Aorta (tissue), 5 donors: Measurements from ENCODE around the gene BUB1. TPM values are rescaled to one million over a fixed set of nuclear protein-coding genes. Genes with fewer than 3 reads are reported as not detected.
A peak's percentile ranks its signal among the peaks of the same experiment; 100 is the strongest.

Experiments
- ATAC-seq: fragments of 200-7000 bp; cut with Tn5 transposase; one replicate; pipeline ENCODE4 v1.9.1; 2022; ENCODE audit warnings: moderate library complexity; ENCODE audit not compliant: low FRiP score
- DNase-seq, 2 donors: peaks; one replicate each; pipeline ENCODE4 v3.0.0-alpha.2; 2020
- H3K27ac ChIP-seq, 2 donors: one replicate each; pipeline ENCODE4 v1.5.1; 2013; ENCODE audit warnings: low read length in 2 of 2, mild to moderate bottlenecking in 2 of 2, moderate library complexity in 2 of 2, control low read depth in 1 of 2, inconsistent platforms in 1 of 2, low read depth in 1 of 2
- H3K27me3 ChIP-seq, 2 donors: one replicate each; pipeline ENCODE4 v1.6.1; 2013; ENCODE audit warnings: control low read depth in 1 of 2, low read length in 1 of 2, mild to moderate bottlenecking in 1 of 2, moderate library complexity in 1 of 2; ENCODE audit not compliant: insufficient read depth in 2 of 2, control insufficient read depth in 1 of 2
- H3K36me3 ChIP-seq, 2 donors: one replicate each; pipeline ENCODE4 v1.6.1; 2013; ENCODE audit warnings: control low read depth in 1 of 2, low read length in 1 of 2, mild to moderate bottlenecking in 1 of 2; ENCODE audit not compliant: insufficient read depth in 2 of 2, control insufficient read depth in 1 of 2
- H3K4me1 ChIP-seq, 2 donors: one replicate each; pipeline ENCODE4 v1.6.1; 2013; ENCODE audit warnings: low read length in 2 of 2, control low read depth in 1 of 2, mild to moderate bottlenecking in 1 of 2, moderate library complexity in 1 of 2; ENCODE audit not compliant: insufficient read depth in 2 of 2, control insufficient read depth in 1 of 2
- H3K4me3 ChIP-seq, 2 donors: one replicate each; pipeline ENCODE4 v1.5.1; 2013; ENCODE audit warnings: low read length in 2 of 2, control low read depth in 1 of 2, mild to moderate bottlenecking in 1 of 2
- H3K9me3 ChIP-seq: one replicate; pipeline ENCODE4 v1.6.1; 2013; ENCODE audit warnings: mild to moderate bottlenecking, low read length; ENCODE audit not compliant: control insufficient read depth
- WGBS, 2 donors: extraction: QIAGEN DNeasy Blood & Tissue Kit; methylation state at CpG; one replicate each; pipeline ENCODE4 v1.1.7; 2013; 5-methylcytosine and 5-hydroxymethylcytosine counted together
- intact Hi-C, 2 donors: fragments of 100-400 bp; cut with DNase I; formaldehyde crosslinking; loops; one replicate each; pipeline versions ENCODE4 v1.14.2 to v1.15.0; 2022
- polyA plus RNA-seq, 2 donors: library from polyadenylated mRNA; stranded (reverse); fragments of 200-250 nt; gene quantifications; one replicate each; pipeline ENCODE4 v1.2.3, GENCODE V29; 2013
- total RNA-seq, 2 donors: library from RNA; stranded (reverse); fragmentation: NEBNext Ultra II Directional; extraction: Animal tissue kit (Norgen Biotek cat#: 25700); gene quantifications; one replicate each; pipeline ENCODE4 v1.2.1, GENCODE V29; 2021
- donor health status: healthy with polysubstance abuse.
- donor health status: Bipolar disorder and iron deficiency.
- donor health status: DM: no; HTN: no; CAD: no.
- donor health status: DM: no; HTN: no; CAD: no.
- donor health status: DM: yes; HTN: yes; CAD: no.

BUB1 gene
- total and polyA plus RNA-seq, 4 donors = 0.38 to 2.5 (median 0.84) TPM; not detected in 1

DNA sequence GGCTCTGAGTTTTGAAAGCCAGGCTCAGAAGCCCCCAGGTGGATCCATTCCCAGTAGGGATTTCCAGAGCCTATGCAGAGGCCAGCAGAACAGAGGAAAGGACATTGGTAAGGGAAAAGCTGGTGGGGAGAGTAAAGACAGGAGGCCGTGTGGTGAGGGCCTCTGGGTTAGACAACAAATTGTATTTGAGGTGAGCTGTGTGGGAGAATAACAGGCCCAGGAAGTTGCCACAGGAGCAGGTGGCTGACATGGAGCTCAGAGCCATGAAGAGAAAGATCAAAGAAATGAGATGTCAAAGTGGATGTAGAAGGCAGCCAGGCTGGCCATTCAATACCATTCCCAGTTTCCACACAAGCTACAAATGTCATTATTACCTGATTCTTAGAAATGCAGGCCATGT is 8.8 kb downstream of the BUB1 start:
- intact Hi-C loops = no loop called here
- Histone ChIP-seq H3K27ac (no peak overlapping the region), H3K9me3 (no peaks in the 10 kb centered on the region), H3K4me3 (no peak overlapping the region), H3K27me3 (no peaks in the 10 kb centered on the region), H3K36me3 (no peaks in the 10 kb centered on the region), H3K4me1 (no peaks in the 10 kb centered on the region)
- 91 to 100% methylated on average over 1 of the region's 1 CpG for WGBS, 2 donors
- DNase-seq (no peak), ATAC-seq (no peak)

DNA sequence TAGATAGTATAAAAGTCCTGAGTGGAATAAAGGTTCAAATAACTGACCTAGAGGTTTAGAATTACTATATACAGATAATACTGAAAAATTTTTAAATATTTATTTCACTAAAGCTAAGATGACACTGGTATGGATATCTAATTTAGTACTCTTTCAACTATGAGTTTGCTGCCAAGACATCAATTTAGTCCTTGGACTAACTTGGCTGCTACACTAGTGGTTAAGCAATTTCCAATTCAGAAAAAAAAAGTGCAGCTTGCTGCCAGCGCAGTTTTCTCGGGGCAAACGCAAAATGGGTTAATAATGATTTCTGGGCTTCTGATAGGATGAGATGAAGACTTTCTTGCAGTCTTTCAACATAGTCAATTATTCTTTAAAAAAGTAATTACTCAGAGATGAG is 10.8 kb downstream of the BUB1 start:
- no peaks in the 10 kb centered on the region for H3K4me1 ChIP-seq

DNA sequence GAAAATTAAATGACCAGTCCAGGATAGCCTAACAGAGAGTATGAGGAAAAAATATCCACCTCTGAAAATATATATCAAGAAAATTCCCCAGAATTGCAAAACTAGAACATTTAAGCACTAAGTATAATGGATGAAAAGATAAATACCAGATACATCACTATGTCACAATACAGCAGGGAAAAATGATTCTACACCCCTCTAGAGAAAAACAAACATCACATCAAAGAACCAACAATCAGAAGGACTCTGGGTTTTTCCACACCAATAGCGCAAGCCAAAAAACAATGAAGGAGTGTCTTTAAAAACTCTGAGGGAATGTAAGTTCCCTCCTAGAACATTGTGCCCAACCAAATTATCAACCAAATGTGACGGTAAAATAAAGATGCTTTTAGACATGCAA is 13.7 kb downstream of the BUB1 start:
- WGBS, 2 donors = 89 to 93% methylated on average over 2 of the region's 2 CpGs
- H3K27me3 ChIP-seq = no peaks in the 10 kb centered on the region
- no peaks in the 10 kb centered on the region for H3K4me1 ChIP-seq
- intact Hi-C loops = loop anchor here in 1 of 2 donors (5.0 kb wide), 1 partner anchor 88 kb away; no protein-coding TSS in a partner anchor
- H3K36me3 ChIP-seq = no peaks in the 10 kb centered on the region
- H3K4me3 ChIP-seq = no peak overlapping the region
- H3K9me3 ChIP-seq = no peaks in the 10 kb centered on the region
- no peak overlapping the region for H3K27ac ChIP-seq
- ATAC-seq (no peak), DNase-seq (no peak)

More for the DNA sequence above, 10.8 kb downstream of the BUB1 start:
- WGBS, 2 donors = 29 to 36% methylated on average over 3 of the region's 3 CpGs
- DNase-seq = no peak
- no peaks in the 10 kb centered on the region for H3K9me3 ChIP-seq
- no peak overlapping the region for H3K4me3 ChIP-seq
- no peaks in the 10 kb centered on the region for H3K36me3 ChIP-seq
- no peak for ATAC-seq
- H3K27me3 ChIP-seq = no peaks in the 10 kb centered on the region
- no peak overlapping the region for H3K27ac ChIP-seq
- intact Hi-C loops = no loop called here

DNA sequence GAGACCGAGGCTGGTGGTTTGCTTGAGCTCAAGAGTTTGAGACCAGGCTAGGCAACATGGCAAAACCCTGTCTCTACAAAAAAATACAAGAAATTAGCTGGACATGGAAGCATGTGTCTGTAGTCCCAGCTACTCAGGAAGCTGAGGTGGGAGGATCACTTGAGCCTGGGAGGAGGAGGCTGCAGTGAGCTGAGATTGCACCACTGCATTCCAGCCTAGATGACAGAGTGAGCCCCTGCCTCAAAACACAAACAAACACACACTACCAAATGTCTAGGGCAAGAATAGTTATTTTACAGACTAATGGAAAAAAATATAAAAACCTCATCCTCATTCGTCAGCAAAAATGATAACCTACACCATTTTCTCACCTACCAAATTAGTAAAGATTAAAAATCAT is 15.3 kb downstream of the BUB1 start:
- Histone ChIP-seq H3K27ac (no peak overlapping the region), H3K4me1 (no peaks in the 10 kb centered on the region), H3K9me3 (no peaks in the 10 kb centered on the region), H3K27me3 (no peaks in the 10 kb centered on the region), H3K4me3 (no peak overlapping the region), H3K36me3 (no peaks in the 10 kb centered on the region)
- no peak for DNase-seq
- 91 to 99% methylated on average over 2 of the region's 2 CpGs for WGBS, 2 donors
- intact Hi-C loops = loop anchor here in 1 of 2 donors (5.0 kb wide), 1 partner anchor 90 kb away; no protein-coding TSS in a partner anchor
- ATAC-seq = no peak

DNA sequence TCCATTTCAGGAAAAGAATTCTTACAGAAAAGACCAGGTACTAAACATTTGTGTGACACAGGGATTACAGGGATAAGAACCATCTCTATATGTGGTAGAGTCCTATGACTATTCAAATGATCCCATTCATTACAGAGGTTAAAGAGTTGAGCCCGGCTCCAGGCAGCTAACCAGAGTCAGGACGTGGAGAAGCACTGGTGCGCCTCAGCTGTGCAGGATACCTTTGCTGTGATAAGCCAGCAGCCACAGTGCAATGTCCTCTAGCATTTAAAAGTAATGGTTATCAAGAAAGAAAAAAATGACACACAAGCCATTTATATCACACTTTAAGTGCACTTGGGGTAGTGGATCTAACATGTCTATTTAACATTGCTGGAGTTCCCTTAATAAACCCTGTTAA is 17.3 kb downstream of the BUB1 start:
- ATAC-seq = no peak
- H3K4me3 ChIP-seq = no peak overlapping the region
- H3K27me3 ChIP-seq = no peaks in the 10 kb centered on the region
- no peaks in the 10 kb centered on the region for H3K4me1 ChIP-seq
- no peak for DNase-seq
- WGBS, 2 donors = 93 to 94% methylated on average over 3 of the region's 3 CpGs
- H3K36me3 ChIP-seq = no peaks in the 10 kb centered on the region
- no peak overlapping the region for H3K27ac ChIP-seq
- intact Hi-C loops = loop anchor here in 1 of 2 donors (5.0 kb wide), 1 partner anchor 92 kb away; no protein-coding TSS in a partner anchor
- H3K9me3 ChIP-seq = no peaks in the 10 kb centered on the region

DNA sequence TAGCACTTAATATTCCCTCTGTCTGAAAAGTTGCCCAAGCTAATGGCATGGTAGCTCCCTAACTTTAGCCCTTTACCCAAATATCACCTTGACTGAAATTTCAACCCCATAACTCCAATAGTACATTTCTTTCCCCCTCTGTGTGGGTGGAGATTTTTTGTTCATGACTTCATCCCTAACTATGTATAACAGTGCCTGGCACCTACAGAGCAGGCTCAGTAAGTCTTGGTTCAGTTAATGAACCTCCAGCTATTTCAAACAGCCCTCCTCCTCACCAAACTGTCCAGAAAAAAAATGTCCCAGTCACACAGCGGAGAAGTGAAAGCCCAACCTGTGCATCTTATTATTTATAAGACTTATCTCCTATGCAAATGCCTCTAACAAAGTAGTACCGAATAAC is 18.6 kb downstream of the BUB1 start:
- 55 to 59% methylated on average over 2 of the region's 2 CpGs for WGBS, 2 donors

DNA sequence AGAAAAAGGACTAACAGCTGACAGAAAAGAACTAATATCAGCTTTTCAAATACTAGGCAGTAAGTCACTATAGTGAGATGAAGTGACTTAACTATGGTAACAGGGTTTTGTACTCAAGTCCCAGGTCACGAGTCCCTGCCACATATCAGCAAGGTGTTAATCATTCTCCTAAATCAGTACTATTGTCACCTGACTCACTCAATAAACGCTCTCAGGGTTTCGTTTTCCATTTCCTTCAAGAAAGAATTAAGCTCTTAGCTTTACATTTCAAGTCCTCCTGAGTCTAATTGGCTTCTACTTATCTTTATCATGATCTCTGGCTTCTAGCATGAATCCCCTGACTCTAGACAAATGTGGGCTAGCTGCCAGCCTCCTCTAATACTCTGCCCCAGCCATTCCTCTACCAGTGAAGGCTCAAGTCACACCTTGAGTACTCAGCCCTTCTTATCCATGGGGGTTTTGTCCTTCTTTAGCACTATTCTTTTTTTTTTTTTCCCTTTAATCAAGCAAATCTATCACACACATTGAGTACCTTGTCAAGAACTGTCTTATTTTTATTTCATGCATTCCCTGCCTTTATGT is 20.0 kb downstream of the BUB1 start:
- H3K9me3 ChIP-seq = no peaks in the 10 kb centered on the region
- no peak for ATAC-seq
- no peak overlapping the region for H3K4me3 ChIP-seq
- DNase-seq = no peak
- no peaks in the 10 kb centered on the region for H3K27me3 ChIP-seq
- intact Hi-C loops = no loop called here
- H3K36me3 ChIP-seq = no peaks in the 10 kb centered on the region
- 65 to 69% methylated on average over 3 of the region's 3 CpGs for WGBS, 2 donors
- no peaks in the 10 kb centered on the region for H3K4me1 ChIP-seq
- H3K27ac ChIP-seq = no peak overlapping the region

More for the DNA sequence above, 18.6 kb downstream of the BUB1 start:
- Histone ChIP-seq H3K27me3 (no peaks in the 10 kb centered on the region), H3K4me3 (no peak overlapping the region), H3K36me3 (no peaks in the 10 kb centered on the region), H3K4me1 (no peaks in the 10 kb centered on the region), H3K27ac (peak overlapping the region in 1 of 2 donors; percentile 25), H3K9me3 (no peaks in the 10 kb centered on the region)
- intact Hi-C loops = no loop called here
- ATAC-seq (no peak), DNase-seq (no peak)

DNA sequence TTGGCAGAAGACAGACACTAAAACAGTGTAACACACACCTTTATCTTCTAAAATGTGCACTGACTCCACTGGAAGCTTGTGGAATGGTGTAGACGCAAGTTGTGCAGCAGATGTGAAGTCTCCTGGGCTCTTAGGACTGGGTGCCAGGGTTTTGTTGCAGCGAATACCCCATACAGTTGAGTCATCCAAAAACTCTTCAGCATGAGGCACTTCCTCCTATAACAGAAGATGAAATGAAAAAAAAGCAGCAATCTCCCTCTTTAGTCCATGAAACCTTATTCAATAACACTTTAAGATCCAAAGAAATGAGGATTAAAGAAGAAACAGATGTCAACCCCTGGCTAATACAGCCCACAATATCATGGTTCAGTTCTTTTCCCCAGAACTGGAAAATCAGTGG is 22.2 kb downstream of the BUB1 start:
- intact Hi-C loops = no loop called here
- Histone ChIP-seq H3K9me3 (no peaks in the 10 kb centered on the region), H3K4me1 (no peaks in the 10 kb centered on the region), H3K4me3 (no peak overlapping the region), H3K36me3 (no peaks in the 10 kb centered on the region), H3K27me3 (no peaks in the 10 kb centered on the region), H3K27ac (no peak overlapping the region)
- DNase-seq (no peak), ATAC-seq (no peak)
- 35 to 44% methylated on average over 2 of the region's 2 CpGs for WGBS, 2 donors

DNA sequence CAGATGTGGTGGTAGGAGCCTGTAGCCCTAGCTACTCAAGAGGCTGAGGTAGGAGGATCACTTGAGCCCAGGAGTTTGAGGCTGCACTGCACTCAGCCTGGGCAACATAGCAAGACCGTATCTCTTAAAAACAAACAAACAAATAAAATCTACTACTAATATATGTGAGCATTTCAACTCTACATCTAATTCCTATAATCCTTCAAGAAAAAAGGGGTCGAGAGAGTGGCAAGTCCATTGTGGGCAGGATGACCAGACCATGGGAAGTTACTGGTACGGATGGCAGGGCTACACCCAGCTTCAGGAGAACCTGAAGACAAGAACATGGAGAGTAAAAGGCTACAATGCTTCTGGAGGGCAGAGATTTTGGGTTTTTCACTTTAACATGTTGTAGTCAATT is 24.0 kb downstream of the BUB1 start:
- Histone ChIP-seq H3K27ac (no peak overlapping the region), H3K27me3 (no peaks in the 10 kb centered on the region), H3K4me3 (no peak overlapping the region), H3K4me1 (no peaks in the 10 kb centered on the region), H3K36me3 (no peaks in the 10 kb centered on the region), H3K9me3 (no peaks in the 10 kb centered on the region)
- DNase-seq (no peak), ATAC-seq (no peak)
- intact Hi-C loops = no loop called here
- WGBS, 2 donors = 98% methylated on average over 3 of the region's 3 CpGs
